Brain microvascular endothelial cell (primary cell): ENCODE results near the gene STEEP1.

Source experiments
- DNase-seq: peaks from one replicate; pipeline ENCODE4 v3.0.0-alpha.2; 2020
- H3K27ac ChIP-seq: fragments of 250-450 bp; sonication (Bioruptor Pico); 2 replicates; pipeline ENCODE4 v1.5.1; 2020; ENCODE audit warnings: mild to moderate bottlenecking, moderate library complexity
- H3K27me3 ChIP-seq: fragments of 250-450 bp; sonication (Bioruptor Pico); replicated peaks from 2 replicates; pipeline ENCODE4 v1.5.1; 2020; ENCODE audit warnings: mild to moderate bottlenecking
- H3K36me3 ChIP-seq: fragments of 250-450 bp; sonication (Bioruptor Pico); replicated peaks from 2 replicates; pipeline ENCODE4 v1.5.1; 2020; ENCODE audit warnings: mild to moderate bottlenecking
- H3K4me3 ChIP-seq: 2 replicates; pipeline ENCODE4 v1.5.1; 2011; ENCODE audit warnings: low read depth, mild to moderate bottlenecking, control low read depth, low read length, moderate library complexity
- in situ Hi-C: cut with HindIII; loops from 2 replicates; pipeline ENCODE4 v1.10.0; 2017; ENCODE audit warnings: low sequenced_read_pairs, low pct_ligation_motif_present
- TF ChIP-seq, protein P1 (sequence below): IDR thresholded peaks from 2 replicates; pipeline ENCODE4 v1.5.1; 2011; ENCODE audit warnings: low read depth, mild to moderate bottlenecking, moderate library complexity, low read length, control low read depth, inconsistent platforms; ENCODE audit errors: missing control alignments

Gene STEEP1

DNA sequence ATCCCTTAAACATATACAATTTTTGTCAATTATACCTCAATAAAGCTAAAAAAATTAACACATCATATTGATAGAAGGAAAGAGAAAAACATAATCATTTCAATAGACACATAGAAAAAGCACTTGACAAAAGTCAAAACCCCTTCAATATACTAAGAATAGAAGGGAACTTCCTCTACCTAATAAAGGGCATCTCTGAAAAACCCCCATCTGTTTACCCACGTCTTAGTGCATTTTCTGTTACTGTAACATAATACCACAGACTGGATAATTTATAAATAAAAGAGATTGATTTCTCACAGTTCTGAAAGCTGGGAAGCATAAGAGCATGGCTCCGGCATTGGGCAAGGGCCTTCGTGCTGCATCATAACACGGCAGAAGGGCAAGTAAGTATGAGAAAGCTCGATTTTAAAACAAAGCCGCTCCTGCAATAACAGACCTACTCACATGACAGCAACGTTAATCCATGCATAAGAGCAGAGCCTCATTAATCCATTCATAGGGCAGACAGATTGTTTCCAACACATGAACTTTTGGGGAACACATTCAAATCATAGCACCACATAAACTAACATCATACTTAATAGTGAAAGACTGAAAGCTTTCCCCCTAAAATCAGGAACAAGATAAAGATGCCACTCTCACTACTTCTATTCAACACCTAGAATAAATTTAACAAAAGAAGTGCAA lies 15.7 kb downstream of the STEEP1 start:
- DNase-seq, result no peak
- Histone ChIP-seq H3K36me3 (no peaks in the 10 kb centered on the region), H3K4me3 (no peak overlapping the region), H3K27ac (no peak overlapping the region), H3K27me3 (no peaks in the 10 kb centered on the region)
- TF ChIP-seq, protein P1, sequence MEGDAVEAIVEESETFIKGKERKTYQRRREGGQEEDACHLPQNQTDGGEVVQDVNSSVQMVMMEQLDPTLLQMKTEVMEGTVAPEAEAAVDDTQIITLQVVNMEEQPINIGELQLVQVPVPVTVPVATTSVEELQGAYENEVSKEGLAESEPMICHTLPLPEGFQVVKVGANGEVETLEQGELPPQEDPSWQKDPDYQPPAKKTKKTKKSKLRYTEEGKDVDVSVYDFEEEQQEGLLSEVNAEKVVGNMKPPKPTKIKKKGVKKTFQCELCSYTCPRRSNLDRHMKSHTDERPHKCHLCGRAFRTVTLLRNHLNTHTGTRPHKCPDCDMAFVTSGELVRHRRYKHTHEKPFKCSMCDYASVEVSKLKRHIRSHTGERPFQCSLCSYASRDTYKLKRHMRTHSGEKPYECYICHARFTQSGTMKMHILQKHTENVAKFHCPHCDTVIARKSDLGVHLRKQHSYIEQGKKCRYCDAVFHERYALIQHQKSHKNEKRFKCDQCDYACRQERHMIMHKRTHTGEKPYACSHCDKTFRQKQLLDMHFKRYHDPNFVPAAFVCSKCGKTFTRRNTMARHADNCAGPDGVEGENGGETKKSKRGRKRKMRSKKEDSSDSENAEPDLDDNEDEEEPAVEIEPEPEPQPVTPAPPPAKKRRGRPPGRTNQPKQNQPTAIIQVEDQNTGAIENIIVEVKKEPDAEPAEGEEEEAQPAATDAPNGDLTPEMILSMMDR, result no peak
- in situ Hi-C loops, result no loop called here

DNA sequence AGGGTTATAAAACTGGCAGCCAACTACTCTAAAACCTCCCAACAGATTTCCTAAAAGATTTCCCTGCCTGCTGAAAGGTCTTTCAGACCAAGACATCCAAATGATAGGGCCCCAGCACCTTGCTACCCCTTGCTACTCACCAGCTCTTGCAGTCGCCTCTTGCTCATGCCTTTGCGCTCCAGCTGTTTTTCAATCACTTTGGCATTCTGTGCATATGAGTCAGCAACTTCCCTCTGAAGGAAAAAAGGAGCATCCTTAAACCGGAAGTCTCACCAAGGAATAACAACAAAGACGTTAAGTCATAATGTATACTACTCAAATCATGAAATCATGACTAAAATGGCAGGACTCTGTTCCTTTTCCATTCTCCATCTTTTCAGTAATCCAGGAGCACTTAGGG lies 24.0 kb downstream of the STEEP1 start:
- TF ChIP-seq, protein P1, result no peak
- no peaks in the 10 kb centered on the region for H3K36me3 ChIP-seq
- H3K27me3 ChIP-seq, result no peaks in the 10 kb centered on the region
- peak; percentile 73 for DNase-seq
- peak overlapping the region; percentile 12 for H3K27ac ChIP-seq
- in situ Hi-C loops, result no loop called here
- no peak overlapping the region for H3K4me3 ChIP-seq

DNA sequence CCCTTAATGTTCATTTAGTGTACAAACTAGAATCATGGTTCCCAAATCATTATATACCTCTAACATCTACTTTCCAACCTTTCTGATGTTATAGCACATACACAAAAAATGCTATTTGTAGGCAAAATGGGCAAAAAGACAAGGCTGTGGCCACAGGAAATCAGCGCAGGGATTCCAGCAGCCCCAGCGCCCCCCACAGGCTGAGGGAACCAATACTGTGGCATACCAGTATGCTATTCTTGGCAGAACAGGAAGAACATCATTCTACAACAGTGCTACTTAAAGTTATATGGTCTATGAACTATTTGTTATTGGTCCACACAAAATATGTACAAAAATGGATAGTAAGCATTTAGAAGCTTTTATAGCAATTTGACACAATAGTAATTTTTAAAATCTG lies 25.3 kb downstream of the STEEP1 start:
- H3K4me3 ChIP-seq, result no peak overlapping the region
- no peak overlapping the region for H3K27ac ChIP-seq
- no peaks in the 10 kb centered on the region for H3K36me3 ChIP-seq
- DNase-seq, result no peak
- TF ChIP-seq, protein P1, result peak; percentile 36
- in situ Hi-C loops, result no loop called here
- H3K27me3 ChIP-seq, result no peaks in the 10 kb centered on the region

DNA sequence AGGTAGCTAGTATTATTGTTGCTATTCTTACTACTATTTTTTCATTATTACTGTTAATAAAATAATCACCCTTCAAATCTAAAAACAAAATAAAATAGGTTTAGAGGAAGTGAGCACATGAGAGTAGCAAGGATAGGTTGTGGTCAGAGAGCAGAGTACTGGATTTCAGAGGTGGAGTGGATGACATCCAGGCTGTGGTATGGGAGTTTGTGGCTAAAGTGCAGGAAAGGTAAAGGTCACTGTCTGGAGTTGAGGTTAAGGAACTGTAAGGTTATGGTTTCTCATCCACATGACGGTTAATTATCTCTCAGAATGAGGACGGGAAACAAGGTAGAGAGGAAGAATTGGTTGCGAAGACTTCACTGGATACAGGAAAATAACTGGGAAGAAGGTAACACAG lies 27.7 kb downstream of the STEEP1 start:
- no peak overlapping the region for H3K4me3 ChIP-seq
- no peaks in the 10 kb centered on the region for H3K27me3 ChIP-seq
- in situ Hi-C loops, result no loop called here
- no peak overlapping the region for H3K27ac ChIP-seq
- TF ChIP-seq, protein P1, result no peak
- H3K36me3 ChIP-seq, result no peaks in the 10 kb centered on the region
- no peak for DNase-seq

DNA sequence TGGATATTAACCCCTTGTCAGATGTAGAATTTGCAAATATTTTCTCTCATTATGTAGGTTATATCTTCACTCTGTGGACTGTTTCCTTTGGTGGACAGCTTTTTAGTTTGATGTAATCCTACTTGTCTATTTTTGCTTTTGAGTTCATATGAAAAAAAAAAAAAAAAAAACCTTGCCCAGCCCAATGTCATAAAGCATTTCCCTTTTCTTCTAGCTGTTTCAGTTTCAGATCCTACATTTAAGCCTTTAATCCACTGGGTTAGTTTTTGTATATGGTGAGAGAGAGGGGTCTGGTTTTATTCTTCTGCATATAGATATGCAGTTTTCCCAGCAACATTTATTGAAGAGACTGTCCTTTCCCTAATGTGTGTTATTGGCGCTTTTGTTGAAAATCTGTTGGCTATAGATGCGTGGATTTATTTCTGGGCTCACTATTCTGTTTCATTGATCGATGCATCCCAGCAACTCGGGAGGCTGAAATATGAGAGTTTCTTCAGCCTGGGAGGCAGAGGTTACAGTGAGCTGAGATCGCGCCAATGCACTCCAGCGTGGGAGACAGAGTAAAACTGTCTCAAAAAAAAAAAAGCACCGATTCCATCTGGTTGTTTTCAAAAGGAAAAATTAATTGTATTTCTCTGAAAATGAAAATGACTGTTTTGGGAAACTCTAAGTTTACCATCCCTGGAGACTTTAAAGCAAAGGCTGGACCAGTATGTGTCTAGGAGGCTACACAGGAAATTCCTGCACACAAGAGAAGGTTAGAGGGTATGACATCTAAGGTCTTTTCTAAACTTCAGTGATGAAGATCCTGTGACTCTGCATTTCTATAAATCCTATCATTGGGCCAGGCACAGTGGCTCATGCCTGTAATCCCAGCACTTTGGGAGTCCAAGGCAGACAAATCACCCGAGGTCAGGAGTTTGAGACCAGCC lies 35.6 kb downstream of the STEEP1 start:
- in situ Hi-C loops, result no loop called here
- Histone ChIP-seq H3K36me3 (no peaks in the 10 kb centered on the region), H3K27ac (no peak overlapping the region), H3K4me3 (no peak overlapping the region), H3K27me3 (no peaks in the 10 kb centered on the region)
- DNase-seq, result no peak
- TF ChIP-seq, protein P1, result no peak
